A673 (cell line): ENCODE measurements around the gene RASD1. TPM values are rescaled to one million over a fixed set of nuclear protein-coding genes. Genes with fewer than 3 reads are reported as not detected.

Source experiments
- BruUV-seq: library from RNA; stranded (reverse); fragments of 400-500 nt; replicated peaks from 2 replicates; lab custom pipeline; 2021; lab: Mats Ljungman, UMichigan
- CTCF ChIA-PET: fragments of 300-600 bp; sonication (Branson Sonifier 250); formaldehyde crosslinking; loops from one replicate; lab custom pipeline; 2022; ENCODE audit warnings: antibody characterized with exemption; lab: Charles Lee
- POLR2A ChIA-PET: fragments of 300-600 bp; sonication (Branson Sonifier 250); formaldehyde crosslinking; loops from one replicate; lab custom pipeline; 2022; ENCODE audit warnings: antibody characterized with exemption; ENCODE audit not compliant: low non-redundant PET; lab: Charles Lee
- DNase-seq: peaks from one replicate; pipeline ENCODE4 v3.0.0-alpha.2; 2015; ENCODE audit warnings: low spot score
- H3K27ac ChIP-seq: fragments of 200-600 bp; sonication (generic); 2 replicates; pipeline ENCODE4 v1.5.1; 2016; ENCODE audit warnings: mixed run types, low read depth, mild to moderate bottlenecking, mixed read lengths, antibody characterized with exemption, low read length; ENCODE audit not compliant: poor library complexity, severe bottlenecking
- H3K27me3 ChIP-seq: fragments of 200-600 bp; sonication (generic); replicated peaks from 2 replicates; pipeline ENCODE4 v1.6.1; 2017; ENCODE audit warnings: mixed run types, low read depth, mild to moderate bottlenecking, mixed read lengths, antibody characterized with exemption, low read length; ENCODE audit not compliant: insufficient read depth, poor library complexity
- H3K36me3 ChIP-seq: fragments of 200-600 bp; sonication (generic); 2 replicates; pipeline ENCODE4 v1.6.1; 2016; ENCODE audit warnings: mixed run types, mild to moderate bottlenecking, mixed read lengths, antibody characterized with exemption, low read length; ENCODE audit not compliant: insufficient read depth, poor library complexity, severe bottlenecking
- H3K4me1 ChIP-seq: fragments of 200-600 bp; sonication (generic); 2 replicates; pipeline ENCODE4 v1.6.1; 2017; ENCODE audit warnings: mixed run types, mild to moderate bottlenecking, mixed read lengths, antibody characterized with exemption, low read length; ENCODE audit not compliant: insufficient read depth, poor library complexity, severe bottlenecking
- H3K4me3 ChIP-seq: fragments of 200-600 bp; sonication (generic); 2 replicates; pipeline ENCODE4 v1.5.1; 2016; ENCODE audit warnings: low read depth, mixed run types, mild to moderate bottlenecking, mixed read lengths, low read length; ENCODE audit not compliant: poor library complexity, severe bottlenecking
- H3K9me3 ChIP-seq: fragments of 200-600 bp; sonication (generic); 2 replicates; pipeline ENCODE4 v1.6.1; 2016; ENCODE audit warnings: mixed run types, low read depth, mild to moderate bottlenecking, mixed read lengths, antibody characterized with exemption, low read length; ENCODE audit not compliant: poor library complexity, severe bottlenecking
- CTCF ChIP-seq: fragments of 300-800, 200-600 bp; sonication (generic); conservative IDR thresholded peaks from 2 replicates; pipeline ENCODE4 v1.5.1; 2017; ENCODE audit warnings: low read depth, mild to moderate bottlenecking, antibody characterized with exemption, low read length, moderate library complexity, mixed read lengths
- EZH2 ChIP-seq: fragments of 200-600 bp; sonication (generic); IDR thresholded peaks from 2 replicates; pipeline ENCODE4 v1.6.1; 2017; ENCODE audit warnings: borderline replicate concordance, low read depth, mild to moderate bottlenecking, mixed read lengths, antibody characterized with exemption, low read length; ENCODE audit not compliant: poor library complexity, severe bottlenecking
- intact Hi-C: fragments of 100-400 bp; cut with micrococcal nuclease; formaldehyde crosslinking; loops from one replicate; pipeline ENCODE4 v1.10.0; 2022; ENCODE audit not compliant: unreplicated experiment
- total RNA-seq: library from RNA; stranded (reverse); gene quantifications from 2 replicates; pipeline ENCODE4 v1.2.3, GENCODE V29; 2021

RASD1 gene
- total RNA-seq, 1 experiment from 2014 or later, result 0.21 TPM

GRCh38 chr17:17474341-17474740 is 21.9 kb downstream of the RASD1 start:
- CTCF ChIA-PET, result no interaction called here
- H3K36me3 ChIP-seq, result no peaks in the 10 kb centered on the region
- H3K9me3 ChIP-seq, result no peaks in the 10 kb centered on the region
- DNase-seq, result no peak
- POLR2A ChIA-PET, result no interaction called here
- H3K27ac ChIP-seq, result no peak overlapping the region
- H3K4me1 ChIP-seq, result peaks cover 9% of the 10 kb centered on the region
- peaks cover 33% of the 10 kb centered on the region for H3K27me3 ChIP-seq
- BruUV-seq, result no TSS peak
- TF ChIP-seq CTCF (no peak), EZH2 (no peak)
- intact Hi-C loops, result no loop called here
- no peak overlapping the region for H3K4me3 ChIP-seq

- ChIA-PET CTCF (no interaction called here), POLR2A (no interaction called here)
- no peak overlapping the region for H3K4me3 ChIP-seq
- TF ChIP-seq EZH2 (no peak), CTCF (no peak)
- no peak for DNase-seq
- intact Hi-C loops, result no loop called here
- BruUV-seq, result no TSS peak
- no peaks in the 10 kb centered on the region for H3K36me3 ChIP-seq
- H3K4me1 ChIP-seq, result no peaks in the 10 kb centered on the region
- no peak overlapping the region for H3K27ac ChIP-seq
- no peaks in the 10 kb centered on the region for H3K9me3 ChIP-seq
- H3K27me3 ChIP-seq, result peaks cover 42% of the 10 kb centered on the region
These were observed 23.8 kb downstream of the RASD1 start for GRCh38 chr17:17472333-17472920.

GRCh38 chr17:17469996-17470395 is 26.2 kb downstream of the RASD1 start:
- ChIA-PET CTCF (no interaction called here), POLR2A (no interaction called here)
- Histone ChIP-seq H3K4me3 (no peak overlapping the region), H3K36me3 (no peaks in the 10 kb centered on the region), H3K27ac (no peak overlapping the region), H3K4me1 (no peaks in the 10 kb centered on the region), H3K27me3 (peaks cover 57% of the 10 kb centered on the region), H3K9me3 (no peaks in the 10 kb centered on the region)
- TF ChIP-seq EZH2 (no peak), CTCF (no peak)
- DNase-seq, result no peak
- BruUV-seq, result no TSS peak
- intact Hi-C loops, result no loop called here
